KMS-11 (cell line): ENCODE data around the gene ATP6V1B1.

Experiments
- H2AFZ ChIP-seq: fragments of 200-600 bp; sonication (generic); 2 replicates; pipeline ENCODE4 v1.6.1; 2016; ENCODE audit warnings: antibody characterized with exemption, mixed run types, low read depth
- H3K27ac ChIP-seq: fragments of 200-600 bp; sonication (generic); 2 replicates; pipeline ENCODE4 v1.6.1; 2016; ENCODE audit warnings: mild to moderate bottlenecking, mixed run types
- H3K27me3 ChIP-seq: fragments of 200-600 bp; sonication (generic); 2 replicates; pipeline ENCODE4 v1.6.1; 2017; ENCODE audit warnings: mild to moderate bottlenecking, low read depth, mixed run types, moderate library complexity; ENCODE audit not compliant: insufficient read depth
- H3K36me3 ChIP-seq: fragments of 200-600 bp; sonication (generic); 2 replicates; pipeline ENCODE4 v1.6.1; 2017; ENCODE audit warnings: mild to moderate bottlenecking, mixed run types; ENCODE audit not compliant: insufficient read depth
- H3K4me1 ChIP-seq: fragments of 200-600 bp; sonication (generic); 2 replicates; pipeline ENCODE4 v1.6.1; 2016; ENCODE audit warnings: mild to moderate bottlenecking, low read depth, mixed run types; ENCODE audit not compliant: poor library complexity, severe bottlenecking
- H3K4me2 ChIP-seq: fragments of 200-600 bp; sonication (generic); 2 replicates; pipeline ENCODE4 v1.7.0; 2016; ENCODE audit warnings: mild to moderate bottlenecking, mixed run types
- H3K4me3 ChIP-seq: fragments of 200-600 bp; sonication (generic); IDR thresholded peaks from 2 replicates; pipeline ENCODE4 v1.6.1; 2017; ENCODE audit warnings: low read depth, low read length, mixed read lengths; ENCODE audit not compliant: insufficient read depth
- H3K79me2 ChIP-seq: fragments of 200-600 bp; sonication (generic); 2 replicates; pipeline ENCODE4 v1.6.1; 2016; ENCODE audit warnings: low read depth, mixed run types; ENCODE audit not compliant: insufficient read depth
- H3K9ac ChIP-seq: fragments of 200-600 bp; sonication (generic); 2 replicates; pipeline ENCODE4 v1.6.1; 2016; ENCODE audit warnings: mild to moderate bottlenecking, mixed run types
- H4K20me1 ChIP-seq: fragments of 200-600 bp; sonication (generic); 2 replicates; pipeline ENCODE4 v1.6.1; 2016; ENCODE audit warnings: mild to moderate bottlenecking, mixed run types; ENCODE audit not compliant: insufficient read depth
- TF ChIP-seq, protein P1 (sequence below): fragments of 200-600 bp; sonication (generic); conservative IDR thresholded peaks from 2 replicates; pipeline ENCODE4 v1.6.1; 2017; ENCODE audit warnings: low read depth, mild to moderate bottlenecking, antibody characterized with exemption, low read length, moderate library complexity, mixed read lengths

ATP6V1B1 gene

DNA sequence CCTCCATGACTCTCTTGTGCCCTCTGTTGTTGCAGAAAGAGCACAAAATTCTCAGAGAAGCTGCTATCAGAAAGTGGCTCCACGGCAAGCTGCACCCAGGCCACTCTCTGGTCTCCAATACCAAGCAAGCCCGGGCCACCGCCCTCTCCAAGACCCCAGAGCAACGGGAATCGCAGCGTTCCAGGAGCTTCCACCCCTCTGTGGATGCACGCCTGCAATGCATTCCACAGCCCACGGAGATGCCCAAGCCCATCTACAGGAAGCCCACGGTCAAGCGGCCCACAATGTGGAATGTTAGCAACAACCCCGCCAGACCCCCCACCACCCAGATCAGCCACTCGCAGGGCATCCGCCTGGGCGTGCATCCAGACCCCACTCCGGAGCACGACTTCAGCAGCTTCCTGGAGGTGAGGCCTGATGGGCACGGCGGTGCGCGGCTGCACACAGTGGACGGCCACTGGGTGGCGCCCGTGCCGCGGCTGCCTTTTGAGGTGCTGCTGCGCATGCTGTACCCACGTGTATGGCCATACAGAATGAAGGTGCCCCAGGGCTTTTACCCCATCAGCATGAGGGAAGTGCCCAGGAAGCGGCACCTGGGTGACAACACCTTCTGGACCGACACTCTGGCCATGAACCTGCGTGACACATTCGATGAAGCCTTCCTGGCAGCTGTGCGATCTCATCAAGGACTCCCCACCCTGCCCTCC, 49.0 kb downstream of the ATP6V1B1 start:
- Histone ChIP-seq H2AFZ (no peak overlapping the region), H3K4me2 (no peak overlapping the region), H3K9ac (no peak overlapping the region), H3K36me3 (no peaks in the 10 kb centered on the region; the same call in 1 of the 2 replicates), H3K4me1 (no peaks in the 10 kb centered on the region), H3K79me2 (no peaks in the 10 kb centered on the region), H3K4me3 (no peak overlapping the region), H3K27me3 (no peaks in the 10 kb centered on the region), H4K20me1 (no peaks in the 10 kb centered on the region), H3K27ac (no peak overlapping the region)
- TF ChIP-seq, protein P1, sequence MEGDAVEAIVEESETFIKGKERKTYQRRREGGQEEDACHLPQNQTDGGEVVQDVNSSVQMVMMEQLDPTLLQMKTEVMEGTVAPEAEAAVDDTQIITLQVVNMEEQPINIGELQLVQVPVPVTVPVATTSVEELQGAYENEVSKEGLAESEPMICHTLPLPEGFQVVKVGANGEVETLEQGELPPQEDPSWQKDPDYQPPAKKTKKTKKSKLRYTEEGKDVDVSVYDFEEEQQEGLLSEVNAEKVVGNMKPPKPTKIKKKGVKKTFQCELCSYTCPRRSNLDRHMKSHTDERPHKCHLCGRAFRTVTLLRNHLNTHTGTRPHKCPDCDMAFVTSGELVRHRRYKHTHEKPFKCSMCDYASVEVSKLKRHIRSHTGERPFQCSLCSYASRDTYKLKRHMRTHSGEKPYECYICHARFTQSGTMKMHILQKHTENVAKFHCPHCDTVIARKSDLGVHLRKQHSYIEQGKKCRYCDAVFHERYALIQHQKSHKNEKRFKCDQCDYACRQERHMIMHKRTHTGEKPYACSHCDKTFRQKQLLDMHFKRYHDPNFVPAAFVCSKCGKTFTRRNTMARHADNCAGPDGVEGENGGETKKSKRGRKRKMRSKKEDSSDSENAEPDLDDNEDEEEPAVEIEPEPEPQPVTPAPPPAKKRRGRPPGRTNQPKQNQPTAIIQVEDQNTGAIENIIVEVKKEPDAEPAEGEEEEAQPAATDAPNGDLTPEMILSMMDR: no peak

DNA sequence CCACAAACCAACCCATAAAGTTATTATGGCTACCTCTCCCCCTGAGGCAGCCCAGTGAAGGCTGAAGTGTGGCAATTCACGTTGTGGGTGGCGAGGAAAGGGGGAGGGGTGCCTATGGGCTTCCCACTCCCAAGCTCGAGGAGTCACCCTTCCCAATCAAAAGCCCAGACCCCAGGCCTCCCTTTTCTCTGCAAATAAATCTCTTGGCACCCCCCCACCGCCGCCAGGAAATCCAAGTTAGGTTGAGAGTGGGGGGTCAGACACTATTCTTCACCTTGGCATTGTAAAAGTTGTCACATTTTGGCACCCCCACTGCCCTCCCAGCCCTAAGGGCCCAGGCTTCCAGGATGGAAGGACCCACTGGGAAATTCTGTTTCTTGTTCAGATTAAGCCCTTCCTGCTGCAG, 49.6 kb downstream of the ATP6V1B1 start:
- H3K4me3 ChIP-seq: no peak overlapping the region
- H3K9ac ChIP-seq: no peak overlapping the region
- no peak overlapping the region for H2AFZ ChIP-seq
- H3K4me1 ChIP-seq: no peaks in the 10 kb centered on the region
- H3K27me3 ChIP-seq: no peaks in the 10 kb centered on the region
- no peaks in the 10 kb centered on the region; the same call in 1 of the 2 replicates for H3K36me3 ChIP-seq
- TF ChIP-seq, protein P1: no peak
- H3K27ac ChIP-seq: no peak overlapping the region
- H3K4me2 ChIP-seq: no peak overlapping the region
- no peaks in the 10 kb centered on the region for H3K79me2 ChIP-seq
- no peaks in the 10 kb centered on the region for H4K20me1 ChIP-seq

DNA sequence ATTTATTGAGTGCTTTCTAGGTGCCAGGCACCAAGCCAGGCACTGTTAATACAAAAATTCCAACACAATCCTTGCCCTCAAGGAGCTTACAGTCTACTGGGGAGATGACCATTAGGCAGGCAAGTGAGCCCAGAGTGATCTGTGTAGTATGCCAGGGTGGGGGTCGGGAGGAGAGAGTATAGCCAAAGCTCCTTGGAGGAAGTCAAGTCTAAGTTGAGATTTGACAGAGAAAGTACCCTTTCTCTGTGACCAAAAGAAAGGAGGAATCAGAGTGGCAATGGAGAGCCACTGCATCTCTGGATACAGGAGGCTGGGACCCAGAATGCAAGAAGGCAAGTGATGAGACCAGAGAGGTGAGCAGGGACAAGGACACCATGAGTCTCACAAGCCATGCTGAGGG, 50.3 kb downstream of the ATP6V1B1 start:
- no peaks in the 10 kb centered on the region; the same call in 1 of the 2 replicates for H3K79me2 ChIP-seq
- no peaks in the 10 kb centered on the region for H4K20me1 ChIP-seq
- TF ChIP-seq, protein P1: no peak
- no peak overlapping the region for H3K27ac ChIP-seq
- H3K4me1 ChIP-seq: no peaks in the 10 kb centered on the region
- no peak overlapping the region for H3K4me3 ChIP-seq
- H3K9ac ChIP-seq: no peak overlapping the region
- no peak overlapping the region for H2AFZ ChIP-seq
- no peak overlapping the region for H3K4me2 ChIP-seq
- H3K36me3 ChIP-seq: no peaks in the 10 kb centered on the region; the same call in 1 of the 2 replicates
- H3K27me3 ChIP-seq: no peaks in the 10 kb centered on the region

DNA sequence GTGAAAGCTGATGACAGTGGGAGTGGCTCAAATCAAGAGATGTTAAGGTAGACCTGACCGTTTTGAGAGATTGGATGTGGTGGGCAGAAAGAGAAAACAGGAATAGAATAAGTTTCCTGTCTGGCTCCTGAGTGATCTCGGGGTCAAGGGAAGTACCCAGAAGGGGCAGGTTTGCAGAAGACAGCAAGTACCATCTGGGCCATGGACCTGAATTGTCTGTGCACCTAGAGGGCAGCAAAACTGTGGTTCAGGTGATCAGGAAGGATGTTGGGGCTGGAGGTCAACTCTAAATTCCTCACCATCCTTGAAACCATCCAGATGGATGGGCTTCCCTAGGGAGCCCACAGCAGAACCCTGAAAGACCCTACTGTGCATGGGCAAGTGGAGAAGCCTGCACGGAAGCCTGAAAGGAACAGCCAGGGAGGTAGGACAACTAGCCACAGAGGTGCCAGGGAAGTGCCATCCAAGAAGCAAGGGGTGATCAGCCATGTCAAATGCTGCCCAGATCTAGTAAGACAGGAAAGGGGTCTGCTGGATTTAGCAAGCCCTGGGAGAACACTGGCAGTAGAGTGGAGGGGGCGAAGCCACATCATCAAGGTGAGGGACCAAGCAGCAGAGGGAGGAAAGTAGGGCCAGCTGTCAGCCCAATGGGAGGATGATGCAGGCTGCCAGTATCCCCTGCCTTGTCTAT, 50.9 kb downstream of the ATP6V1B1 start:
- Histone ChIP-seq H3K9ac (no peak overlapping the region), H3K27ac (no peak overlapping the region), H3K4me2 (no peak overlapping the region), H3K27me3 (no peaks in the 10 kb centered on the region), H3K4me3 (no peak overlapping the region), H4K20me1 (no peaks in the 10 kb centered on the region), H3K36me3 (no peaks in the 10 kb centered on the region; the same call in 1 of the 2 replicates), H3K79me2 (no peaks in the 10 kb centered on the region; the same call in 1 of the 2 replicates), H2AFZ (no peak overlapping the region), H3K4me1 (no peaks in the 10 kb centered on the region)
- TF ChIP-seq, protein P1: no peak
